ENCODE measurements around the gene IL23A.

DNA sequence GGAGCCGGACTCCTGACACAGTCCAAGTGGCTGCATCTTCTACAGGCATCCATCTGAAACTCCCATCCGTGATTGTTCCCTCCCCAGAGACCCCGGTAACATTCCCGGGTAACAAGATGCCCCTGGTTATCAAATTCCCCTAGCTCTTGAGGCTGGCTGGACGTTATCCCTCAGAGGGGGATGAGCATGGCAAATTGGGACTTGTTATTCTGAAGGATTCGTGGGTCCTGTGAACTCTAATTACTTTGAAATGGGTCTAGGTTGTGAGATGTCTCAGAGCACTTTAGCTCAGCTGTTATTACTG, 4.2 kb upstream of the IL23A start:
- TF ChIP-seq, protein P1, sequence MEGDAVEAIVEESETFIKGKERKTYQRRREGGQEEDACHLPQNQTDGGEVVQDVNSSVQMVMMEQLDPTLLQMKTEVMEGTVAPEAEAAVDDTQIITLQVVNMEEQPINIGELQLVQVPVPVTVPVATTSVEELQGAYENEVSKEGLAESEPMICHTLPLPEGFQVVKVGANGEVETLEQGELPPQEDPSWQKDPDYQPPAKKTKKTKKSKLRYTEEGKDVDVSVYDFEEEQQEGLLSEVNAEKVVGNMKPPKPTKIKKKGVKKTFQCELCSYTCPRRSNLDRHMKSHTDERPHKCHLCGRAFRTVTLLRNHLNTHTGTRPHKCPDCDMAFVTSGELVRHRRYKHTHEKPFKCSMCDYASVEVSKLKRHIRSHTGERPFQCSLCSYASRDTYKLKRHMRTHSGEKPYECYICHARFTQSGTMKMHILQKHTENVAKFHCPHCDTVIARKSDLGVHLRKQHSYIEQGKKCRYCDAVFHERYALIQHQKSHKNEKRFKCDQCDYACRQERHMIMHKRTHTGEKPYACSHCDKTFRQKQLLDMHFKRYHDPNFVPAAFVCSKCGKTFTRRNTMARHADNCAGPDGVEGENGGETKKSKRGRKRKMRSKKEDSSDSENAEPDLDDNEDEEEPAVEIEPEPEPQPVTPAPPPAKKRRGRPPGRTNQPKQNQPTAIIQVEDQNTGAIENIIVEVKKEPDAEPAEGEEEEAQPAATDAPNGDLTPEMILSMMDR (IDR thresholded peaks at IDR 0.05) = no peak
- TF ChIP-seq POLR2A (IDR thresholded peaks at IDR 0.05) = no peak
